Keratinocyte (primary cell): Measurements from ENCODE around the gene TMPRSS3. TPM values are rescaled to one million over a fixed set of nuclear protein-coding genes. Genes with fewer than 3 reads are reported as not detected.

Source experiments
- DNase-seq: peaks from one replicate; pipeline ENCODE4 v3.0.0-alpha.2; 2011; ENCODE audit warnings: low read depth, missing footprints, low spot score
- FAIRE-seq: peaks from 2 replicates; lab custom pipeline; 2011; peaks lifted over from hg19 to GRCh38; lab: Jason Lieb, UNC
- H2AFZ ChIP-seq: 2 replicates; pipeline ENCODE4 v1.6.0; 2012; ENCODE audit warnings: low read length, control low read depth, inconsistent platforms; ENCODE audit not compliant: control insufficient read depth
- H3K27ac ChIP-seq: 2 replicates; pipeline ENCODE4 v1.5.1; 2011; ENCODE audit warnings: low read length; ENCODE audit not compliant: control insufficient read depth, insufficient read depth
- H3K27me3 ChIP-seq: 3 replicates; pipeline ENCODE4 v1.6.0; 2011; ENCODE audit warnings: low read length; ENCODE audit not compliant: control insufficient read depth, insufficient read depth; ENCODE audit errors: extremely low read depth
- H3K36me3 ChIP-seq, 2 experiments: 2 replicates in 1 of 2; 3 replicates in 1 of 2; pipeline ENCODE4 v1.5.1; 2011; ENCODE audit warnings: low read length in 2 of 2, mild to moderate bottlenecking in 1 of 2; ENCODE audit not compliant: control insufficient read depth in 2 of 2, insufficient read depth in 2 of 2; ENCODE audit errors: extremely low read depth in 1 of 2
- H3K4me1 ChIP-seq: 3 replicates; pipeline ENCODE4 v1.5.1; 2011; ENCODE audit warnings: low read length; ENCODE audit not compliant: control insufficient read depth, insufficient read depth; ENCODE audit errors: extremely low read depth
- H3K4me2 ChIP-seq: 3 replicates; pipeline ENCODE4 v1.6.0; 2011; ENCODE audit warnings: low read depth, low read length; ENCODE audit not compliant: control insufficient read depth, insufficient read depth; ENCODE audit errors: extremely low read depth
- H3K4me3 ChIP-seq, 3 experiments: fragments of 200-600 bp in 1 of 3; sonication (generic) in 1 of 3; 2 replicates in 2 of 3; 3 replicates in 1 of 3; pipeline ENCODE4 v1.5.1; 2011 to 2016; ENCODE audit warnings: low read length in 3 of 3, mild to moderate bottlenecking in 3 of 3, control low read depth in 2 of 3, inconsistent platforms in 1 of 3, low read depth in 1 of 3, mixed read lengths in 1 of 3, mixed run types in 1 of 3, moderate library complexity in 1 of 3; ENCODE audit not compliant: control insufficient read depth in 2 of 3, insufficient read depth in 2 of 3; ENCODE audit errors: extremely low read depth in 1 of 3
- H3K79me2 ChIP-seq: 2 replicates; pipeline ENCODE4 v1.6.0; 2012; ENCODE audit warnings: low read length; ENCODE audit not compliant: control insufficient read depth, insufficient read depth
- H3K9ac ChIP-seq: 3 replicates; pipeline ENCODE4 v1.6.0; 2011; ENCODE audit warnings: low read length; ENCODE audit not compliant: control insufficient read depth, insufficient read depth; ENCODE audit errors: extremely low read depth
- H3K9me1 ChIP-seq: 3 replicates; pipeline ENCODE4 v1.6.0; 2011; ENCODE audit warnings: low read length; ENCODE audit not compliant: control insufficient read depth, insufficient read depth; ENCODE audit errors: extremely low read depth
- H3K9me3 ChIP-seq: 2 replicates; pipeline ENCODE4 v1.5.1; 2012; ENCODE audit warnings: low read depth, low read length; ENCODE audit not compliant: control insufficient read depth
- H4K20me1 ChIP-seq: 3 replicates; pipeline ENCODE4 v1.6.0; 2011; ENCODE audit warnings: low read length; ENCODE audit not compliant: control insufficient read depth, insufficient read depth; ENCODE audit errors: extremely low read depth
- CTCF ChIP-seq, 3 experiments: IDR thresholded peaks in 1 of 3; conservative IDR thresholded peaks in 1 of 3; optimal IDR thresholded peaks in 1 of 3; 2 replicates in 2 of 3; 3 replicates in 1 of 3; pipeline versions ENCODE3 to v1.5.1; 2011; ENCODE audit warnings: low read length in 3 of 3, mild to moderate bottlenecking in 3 of 3, moderate library complexity in 2 of 3, control low read depth in 1 of 3, inconsistent platforms in 1 of 3; ENCODE audit not compliant: insufficient read depth in 2 of 3; ENCODE audit errors: extremely low read depth in 1 of 3
- EZH2 ChIP-seq: IDR thresholded peaks from one replicate; pipeline ENCODE4 v1.6.1; 2012; ENCODE audit warnings: inconsistent platforms, mild to moderate bottlenecking, low read length, moderate library complexity
- dilution Hi-C: fragments of 300-500 bp; cut with MboI; formaldehyde crosslinking; loops from one replicate; pipeline ENCODE4 v1.7.0; 2020; ENCODE audit warnings: low sequenced_read_pairs; ENCODE audit not compliant: extremely low pct_ligation_motif_present
- polyA plus RNA-seq, 5 experiments: library from polyadenylated mRNA; depleted of rRNA in 3 of 5; stranded (reverse) in 3 of 5; stranded (forward) in 1 of 5; unstranded in 1 of 5; fragments of >200 nt; gene quantifications; 1 replicate in 1 of 5; 2 replicates in 3 of 5; 3 replicates in 1 of 5; pipeline versions ENCODE4 v1.2.1 to v1.2.3, GENCODE V29; 2011 to 2012; ENCODE audit warnings: missing spikeins in 2 of 5, low read depth in 1 of 5, low replicate concordance in 1 of 5

The TMPRSS3 gene
- polyA plus RNA-seq, 1 donor (not counting 4 experiments of a cell fraction or from before 2014, with no cell fraction given), result not detected

- H2AFZ ChIP-seq, result no peak overlapping the region
- no peaks in the 10 kb centered on the region for H3K9me1 ChIP-seq
- dilution Hi-C loops, result no loop called here
- H3K36me3 ChIP-seq, result no peaks in the 10 kb centered on the region
- H3K9ac ChIP-seq, result no peak overlapping the region
- H3K4me3 ChIP-seq, result no peak overlapping the region
- H3K27ac ChIP-seq, result no peak overlapping the region
- TF ChIP-seq EZH2 (no peak), CTCF (optimal IDR thresholded peaks at IDR 0.05 in 1 of 3, IDR thresholded peaks at IDR 0.05 in 1 of 3, conservative IDR thresholded peaks at IDR 0.05 in 1 of 3; ENCODE audit: extremely low read depth in 1 of 3, insufficient read depth in 2 of 3, low read length in 3 of 3) (no peak)
- no peak for FAIRE-seq
- H4K20me1 ChIP-seq, result no peaks in the 10 kb centered on the region
- no peaks in the 10 kb centered on the region for H3K79me2 ChIP-seq
- DNase-seq, result no peak
- no peaks in the 10 kb centered on the region for H3K9me3 ChIP-seq
- no peaks in the 10 kb centered on the region for H3K27me3 ChIP-seq
- no peak overlapping the region for H3K4me2 ChIP-seq
- no peaks in the 10 kb centered on the region for H3K4me1 ChIP-seq
Measured at GRCh38 chr21:42364304-42364865, 31.5 kb downstream of the TMPRSS3 start.

- no peaks in the 10 kb centered on the region for H4K20me1 ChIP-seq
- H3K9me3 ChIP-seq, result no peaks in the 10 kb centered on the region
- no peaks in the 10 kb centered on the region for H3K79me2 ChIP-seq
- no peak for TF ChIP-seq CTCF (optimal IDR thresholded peaks at IDR 0.05 in 1 of 3, IDR thresholded peaks at IDR 0.05 in 1 of 3, conservative IDR thresholded peaks at IDR 0.05 in 1 of 3; ENCODE audit: extremely low read depth in 1 of 3, insufficient read depth in 2 of 3, low read length in 3 of 3)
- H3K27me3 ChIP-seq, result no peaks in the 10 kb centered on the region
- DNase-seq (no peak), FAIRE-seq (no peak)
- no peak overlapping the region for H2AFZ ChIP-seq
- H3K9ac ChIP-seq, result no peak overlapping the region
- dilution Hi-C loops, result no loop called here
- H3K4me2 ChIP-seq, result no peak overlapping the region
- H3K27ac ChIP-seq, result no peak overlapping the region
- H3K4me3 ChIP-seq, result no peak overlapping the region
- no peaks in the 10 kb centered on the region for H3K4me1 ChIP-seq
- H3K36me3 ChIP-seq, result no peaks in the 10 kb centered on the region
- H3K9me1 ChIP-seq, result no peaks in the 10 kb centered on the region
Measured at GRCh38 chr21:42363312-42363711, 32.5 kb downstream of the TMPRSS3 start.
